Measurements from ENCODE around the gene YAE1.

YAE1 gene

GRCh38 chr7:39557222-39557621 is 9.0 kb upstream of the YAE1 start:
- DNase-seq (ENCODE audit: low read depth) = no peak

- no peak for DNase-seq (ENCODE audit: low read depth)
These were observed 8.3 kb upstream of the YAE1 start for GRCh38 chr7:39557911-39558310.

DNA sequence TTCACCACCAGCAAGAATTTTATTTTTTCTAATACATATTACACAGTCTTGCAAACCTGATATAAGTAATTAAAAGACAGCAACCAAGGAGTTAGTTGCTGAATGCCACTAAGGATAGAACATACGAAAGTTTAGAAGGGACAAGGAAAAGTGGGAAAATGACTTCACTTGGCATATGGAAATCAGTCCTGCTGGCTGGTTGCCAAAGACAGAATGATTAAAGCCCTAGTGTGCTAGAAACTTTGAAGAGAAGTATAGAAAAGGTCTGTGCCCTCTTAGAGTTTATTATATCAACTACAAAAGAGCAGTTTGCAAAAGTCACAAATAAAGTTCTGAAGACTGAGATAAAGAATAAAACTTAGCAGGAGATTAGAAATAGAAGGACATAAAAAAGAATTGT is 5.8 kb upstream of the YAE1 start:
- no peak for DNase-seq (ENCODE audit: low read depth)

- no peak for DNase-seq (ENCODE audit: low read depth)
These were observed 5.2 kb upstream of the YAE1 start for GRCh38 chr7:39560997-39561396.

GRCh38 chr7:39565538-39565937 is 666 bp upstream of the YAE1 start:
- DNase-seq (ENCODE audit: low read depth) = no peak

DNA sequence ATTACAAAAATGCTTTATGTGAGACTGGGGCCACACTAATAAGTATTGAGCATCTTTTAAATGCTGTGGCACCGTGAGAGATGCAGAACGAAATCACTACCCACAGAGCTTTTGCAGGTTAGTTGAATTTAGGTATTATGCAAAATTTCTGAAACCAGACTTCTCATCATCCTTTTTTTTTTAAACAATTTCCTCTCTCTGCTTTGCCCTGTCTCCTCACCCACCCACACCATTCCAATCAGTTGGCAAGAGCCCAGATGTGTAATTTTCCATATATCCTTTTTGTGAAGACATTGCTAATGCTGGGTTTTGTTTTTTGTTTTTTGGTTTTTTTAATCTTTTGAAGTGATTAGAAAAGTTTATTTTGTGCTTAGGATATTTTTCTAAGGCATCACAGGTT is 1.1 kb downstream of the YAE1 start:
- peak; percentile 19 for DNase-seq (ENCODE audit: low read depth)

- DNase-seq (ENCODE audit: low read depth) = no peak
These were observed 8.6 kb downstream of the YAE1 start for GRCh38 chr7:39574673-39575349.

GRCh38 chr7:39577229-39577874 is 11.1 kb downstream of the YAE1 start:
- no peak for DNase-seq (ENCODE audit: low read depth)

DNA sequence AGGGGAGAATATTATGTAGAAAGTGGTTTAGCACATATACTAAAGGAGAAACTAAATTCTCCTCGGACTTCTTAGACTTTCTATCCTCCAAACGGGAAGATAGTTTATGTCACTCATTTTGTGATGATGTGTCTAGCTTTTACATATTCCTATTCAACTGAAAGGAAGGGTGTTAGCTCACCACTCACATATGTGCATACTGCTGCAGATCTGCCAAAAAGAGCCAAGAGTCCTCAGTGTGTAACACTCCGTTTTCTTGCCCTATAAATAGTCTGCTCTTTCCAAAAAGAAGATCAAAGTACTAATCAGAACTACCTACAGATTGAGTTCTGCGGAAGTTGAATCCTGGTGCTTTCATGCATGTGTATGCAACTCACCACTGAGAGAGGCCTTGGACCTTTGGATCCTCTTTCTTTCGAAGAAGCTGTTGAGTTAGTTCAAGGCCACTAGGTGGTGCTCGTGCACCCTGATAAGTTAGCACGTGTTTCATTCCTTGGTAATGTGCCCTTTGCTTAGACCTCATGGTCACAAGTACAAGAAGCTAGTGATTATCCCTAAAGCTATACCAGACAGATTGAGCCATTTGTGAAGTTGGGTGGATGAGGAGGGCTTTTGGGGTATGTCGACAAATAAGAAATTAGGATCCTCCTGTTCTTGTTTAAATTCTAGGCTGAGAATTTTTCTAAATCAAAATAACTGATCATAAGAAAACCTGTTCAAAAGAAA is 14.1 kb downstream of the YAE1 start:
- peak; percentile 90 for DNase-seq (ENCODE audit: low read depth)

GRCh38 chr7:39582536-39582935 is 16.3 kb downstream of the YAE1 start:
- no peak for DNase-seq (ENCODE audit: low read depth)

GRCh38 chr7:39583539-39583938 is 17.3 kb downstream of the YAE1 start:
- DNase-seq (ENCODE audit: low read depth) = no peak

- peak; percentile 57 for DNase-seq (ENCODE audit: low read depth)
These were observed 21.2 kb downstream of the YAE1 start for GRCh38 chr7:39587393-39587792.

DNA sequence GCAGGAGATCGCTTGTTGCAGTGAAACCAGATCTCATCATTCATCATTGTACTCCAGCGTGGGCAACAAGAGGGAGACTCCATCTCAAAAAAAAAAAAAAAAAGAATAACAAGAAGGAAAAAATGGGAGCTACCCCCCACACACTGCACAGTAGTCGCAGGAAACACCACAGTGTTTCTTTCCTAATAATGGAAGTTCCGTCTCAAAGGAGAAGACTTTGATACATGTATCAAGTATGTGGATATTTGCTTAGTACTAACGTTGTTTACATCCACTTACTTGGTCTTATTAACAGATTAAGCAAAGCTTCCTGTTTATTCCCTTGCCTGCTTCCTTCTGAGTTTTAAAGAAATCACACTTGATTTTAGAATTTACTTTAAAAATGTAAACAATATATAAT is 22.2 kb downstream of the YAE1 start:
- DNase-seq (ENCODE audit: low read depth) = no peak

DNA sequence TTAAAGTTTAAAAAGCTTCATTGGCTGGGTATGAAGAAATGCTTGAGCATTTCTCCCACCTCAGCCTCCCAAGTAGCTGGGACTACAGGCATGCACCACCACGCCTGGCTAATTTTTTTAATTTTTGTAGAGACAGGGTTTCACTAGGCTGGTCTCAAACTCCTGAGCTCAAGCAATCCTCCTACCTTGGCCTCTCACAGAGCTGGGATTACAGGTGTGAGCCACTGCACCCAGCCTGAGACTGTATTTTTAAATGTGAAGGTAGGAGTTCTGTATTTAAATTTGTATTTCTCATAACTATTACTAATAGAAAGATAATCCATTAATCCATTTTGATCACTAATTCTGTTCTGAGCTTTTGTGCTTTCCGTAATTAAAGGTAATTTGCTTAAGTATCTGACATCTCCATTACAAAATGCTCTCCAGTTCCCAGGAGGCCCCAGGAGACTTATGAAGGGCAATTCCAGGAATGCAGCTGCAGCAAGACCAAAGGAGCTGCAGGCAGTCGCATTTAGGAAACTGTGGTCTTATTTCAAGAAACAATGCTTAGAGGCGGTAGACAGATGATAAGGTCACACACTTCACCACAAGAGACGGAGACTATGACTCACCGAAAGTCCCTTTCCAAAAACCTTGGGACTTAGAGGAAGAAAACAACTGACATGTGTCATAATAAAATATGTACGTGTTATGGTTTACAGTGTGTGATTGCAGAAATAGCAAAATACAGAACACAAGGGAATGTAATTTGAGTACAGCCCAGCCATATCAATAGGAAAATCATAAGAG is 23.3 kb downstream of the YAE1 start:
- peak; percentile 93 for DNase-seq (ENCODE audit: low read depth)

DNA sequence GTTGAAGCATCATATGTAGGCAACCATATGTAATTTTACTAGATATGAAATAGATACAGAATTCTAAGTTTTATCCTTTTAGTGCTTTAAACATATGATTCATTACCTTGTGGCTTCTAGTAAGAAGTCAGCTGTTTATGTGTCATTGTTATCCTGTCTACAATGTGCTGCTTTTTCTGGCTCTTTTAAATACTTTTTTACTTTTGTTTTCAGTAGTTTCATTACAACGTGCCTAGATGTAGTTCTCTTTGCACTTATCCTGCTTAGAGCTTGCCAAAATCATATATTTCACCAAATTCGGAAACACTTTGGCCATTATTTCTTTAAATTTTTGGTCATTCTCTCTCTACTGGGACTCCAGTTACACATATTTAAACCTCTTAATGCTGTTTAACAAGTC is 26.4 kb downstream of the YAE1 start:
- peak; percentile 70 for DNase-seq (ENCODE audit: low read depth)

DNA sequence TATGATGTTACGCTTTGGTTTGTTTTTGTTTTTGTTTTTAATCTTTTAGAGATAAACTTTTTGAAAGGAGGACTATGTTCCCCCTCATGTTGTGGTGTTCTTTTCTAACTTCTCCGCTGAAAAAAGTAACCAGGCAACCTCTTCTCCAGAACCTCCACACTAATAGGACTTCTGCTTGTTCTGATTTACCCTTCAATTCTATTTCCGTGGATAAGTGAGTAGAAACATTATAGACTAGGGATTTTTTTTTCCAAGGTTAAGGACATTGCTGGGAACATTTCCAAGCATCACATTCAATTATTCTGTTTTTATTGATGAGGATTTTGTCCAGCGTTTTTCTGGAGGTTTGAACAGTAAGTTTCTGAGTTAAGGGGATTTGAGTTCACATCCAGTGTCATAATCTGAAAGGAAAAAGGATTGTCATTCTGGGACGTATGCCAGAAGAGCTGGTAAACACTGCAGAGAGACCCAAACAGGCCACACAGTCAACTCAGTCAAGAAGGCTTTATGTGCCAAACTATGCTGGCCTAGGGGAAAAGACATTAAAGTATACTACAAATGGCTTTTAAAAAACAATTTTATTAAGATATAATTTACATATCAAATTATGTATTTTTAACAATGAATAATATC is 28.9 kb downstream of the YAE1 start:
- peak; percentile 73 for DNase-seq (ENCODE audit: low read depth)

DNA sequence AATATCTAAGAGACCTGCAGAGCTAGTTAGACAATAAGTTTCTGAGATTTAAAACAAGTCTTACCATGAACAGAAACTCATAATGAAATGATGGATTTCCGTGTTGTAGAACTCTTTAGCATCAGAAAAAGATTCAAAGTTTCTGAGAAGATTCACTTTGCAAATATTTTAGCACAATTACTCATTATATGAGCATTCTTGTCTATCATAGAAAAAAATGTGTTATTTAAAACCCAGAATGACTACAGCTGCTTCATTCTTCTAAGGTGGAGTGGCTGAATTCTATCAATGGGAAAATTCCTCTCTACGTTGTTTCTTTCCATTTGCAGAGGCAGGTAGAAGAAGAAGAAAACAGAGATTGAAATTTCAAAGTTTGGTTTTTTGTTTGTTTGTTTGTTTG is 36.1 kb downstream of the YAE1 start:
- peak; percentile 63 for DNase-seq (ENCODE audit: low read depth)

DNA sequence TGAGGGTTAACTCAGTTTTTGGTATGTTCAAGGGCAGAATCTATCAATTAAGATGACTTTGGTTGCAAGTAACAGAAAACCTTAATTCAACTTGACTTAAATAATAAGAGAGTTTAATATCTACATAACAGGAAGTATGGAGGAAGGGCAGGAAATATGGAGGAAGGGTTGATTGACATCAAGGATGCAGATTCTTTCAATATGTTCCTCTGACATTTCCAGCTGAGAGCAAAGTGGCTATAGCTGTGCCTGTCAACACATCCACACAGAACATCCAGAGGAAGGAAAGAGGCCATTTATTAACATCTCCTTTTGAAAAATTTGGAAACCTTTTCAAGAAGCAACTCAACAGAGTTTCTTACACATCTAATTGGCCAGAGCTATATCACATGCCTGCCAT is 37.7 kb downstream of the YAE1 start:
- no peak for DNase-seq (ENCODE audit: low read depth)

GRCh38 chr7:39605087-39605486 is 38.9 kb downstream of the YAE1 start:
- peak; percentile 48 for DNase-seq (ENCODE audit: low read depth)

DNA sequence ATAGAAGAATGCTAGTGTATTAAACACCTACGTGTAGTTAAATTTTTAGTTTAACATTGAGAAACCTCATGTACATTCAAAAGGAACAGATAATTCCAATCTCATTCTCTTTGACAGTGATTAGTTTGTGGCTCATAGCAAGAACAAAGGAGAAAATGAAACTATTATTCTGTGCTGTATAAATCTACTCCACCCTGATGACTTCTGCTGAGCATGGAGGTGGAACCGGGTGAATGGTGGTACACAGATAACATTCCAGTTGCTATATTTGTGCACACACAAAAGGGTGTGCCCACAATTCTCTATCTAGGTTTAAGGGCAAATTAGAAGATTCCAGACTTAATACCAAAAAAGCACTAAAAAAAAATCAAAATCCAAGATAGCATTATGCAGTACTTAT is 40.1 kb downstream of the YAE1 start:
- DNase-seq (ENCODE audit: low read depth) = no peak

DNA sequence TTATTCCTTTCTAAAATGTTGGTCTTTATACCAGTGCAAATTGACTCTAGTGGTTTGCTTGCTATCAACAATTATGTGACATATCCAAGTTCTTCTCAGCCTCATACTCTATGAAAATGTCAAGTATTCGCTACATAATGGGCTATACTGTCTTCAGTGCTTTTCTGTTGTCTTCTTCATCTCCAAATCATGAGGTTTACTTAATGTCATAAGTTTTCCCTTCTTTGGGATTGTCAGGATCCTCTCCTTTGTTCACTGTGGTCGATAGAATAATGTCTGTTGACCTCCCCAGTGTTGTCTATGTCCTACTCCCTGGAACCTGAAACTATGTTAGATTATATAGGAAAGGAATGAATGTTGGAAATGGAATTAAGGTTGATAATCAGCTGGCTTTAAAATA is 40.7 kb downstream of the YAE1 start:
- DNase-seq (ENCODE audit: low read depth) = no peak

- DNase-seq (ENCODE audit: low read depth) = no peak
These were observed 41.7 kb downstream of the YAE1 start for GRCh38 chr7:39607865-39608264.
